Stimulated activated naive CD8-positive, alpha-beta T cell treated with anti-CD3 and anti-CD28 coated beads, Interleukin-15, Interleukin-2, amounts not matched to agents 100 U/mL and 50 U/mL, for 24 hours (primary cell): ENCODE results near the gene SEMA4D.
A peak's percentile ranks its signal among the peaks of the same experiment; 100 is the strongest.
"Not testable (repeated sequence)": the region's sequence is repeated elsewhere in the genome, so short reads cannot be mapped to it uniquely, and the experiment has no call there.

Experiments
- ATAC-seq: fragments of 150-1000 bp; cut with Tn5 transposase; one replicate; pipeline ENCODE4 v1.10.0; 2021
- DNase-seq: peaks from one replicate; pipeline ENCODE4 v3.0.0; 2021

SEMA4D gene

DNA sequence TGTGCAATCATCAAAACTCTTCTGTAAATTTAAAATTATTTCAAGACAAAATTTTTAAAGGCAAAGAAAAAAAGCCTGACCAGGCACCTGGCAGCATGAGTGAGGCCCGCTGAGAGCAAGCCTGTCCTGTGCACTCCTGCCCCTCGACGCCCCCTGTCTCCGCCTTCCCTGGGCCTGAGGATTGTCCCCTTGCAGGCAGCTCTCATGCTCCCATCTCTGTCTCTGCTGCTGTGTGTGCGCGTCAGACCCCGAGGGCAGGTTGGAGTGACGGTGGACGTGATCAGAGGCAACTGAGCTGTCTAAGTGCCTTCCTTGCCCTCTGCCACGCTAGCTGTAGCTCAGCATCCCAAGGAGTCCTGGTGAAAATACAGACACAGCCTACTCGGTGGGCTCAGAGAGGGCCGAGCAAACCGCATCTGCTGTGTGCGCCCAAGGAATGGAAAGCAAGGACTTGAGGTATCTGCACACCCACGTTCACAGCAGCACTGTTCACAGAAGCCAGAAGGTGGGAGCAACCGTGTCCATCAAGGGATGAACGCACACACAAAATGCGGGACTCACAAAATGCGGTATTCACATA lies 114.1 kb downstream of the SEMA4D start:
- no peak for ATAC-seq

DNA sequence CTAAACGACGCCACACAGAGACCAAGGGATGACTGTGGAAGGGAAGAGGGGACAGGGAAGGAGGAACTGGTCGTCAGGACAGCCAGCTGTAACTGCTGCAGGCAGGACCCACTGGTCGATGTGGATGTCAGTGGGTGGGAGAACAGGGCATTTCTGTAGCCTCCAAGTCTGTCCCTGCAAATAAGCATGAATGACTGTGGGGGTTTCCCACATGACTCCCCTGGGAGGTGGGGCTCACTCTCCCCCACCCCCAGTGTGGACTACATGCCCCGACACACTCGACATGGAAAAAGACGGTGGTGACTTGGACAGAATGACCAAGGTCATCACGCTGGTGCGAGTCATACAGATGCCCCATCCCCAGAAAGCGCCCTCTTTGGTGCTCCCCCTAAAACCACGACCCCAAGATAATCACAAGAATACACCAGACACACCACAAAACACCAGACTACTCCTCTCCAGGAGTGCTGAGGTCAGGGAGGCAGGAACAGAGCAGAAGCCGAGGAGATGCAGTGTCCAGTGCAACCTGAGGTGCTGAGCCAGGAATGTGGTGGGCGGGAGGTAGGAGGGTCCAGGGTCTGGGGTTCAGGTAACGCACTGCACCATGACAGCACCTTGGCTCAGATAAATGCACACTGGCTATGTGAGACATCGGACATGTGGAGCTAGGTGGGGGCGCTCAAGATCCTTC lies 114.7 kb downstream of the SEMA4D start:
- DNase-seq (peak; percentile 22), ATAC-seq (peak; percentile 28)

More for the DNA sequence above, 114.1 kb downstream of the SEMA4D start:
- no peak for DNase-seq

DNA sequence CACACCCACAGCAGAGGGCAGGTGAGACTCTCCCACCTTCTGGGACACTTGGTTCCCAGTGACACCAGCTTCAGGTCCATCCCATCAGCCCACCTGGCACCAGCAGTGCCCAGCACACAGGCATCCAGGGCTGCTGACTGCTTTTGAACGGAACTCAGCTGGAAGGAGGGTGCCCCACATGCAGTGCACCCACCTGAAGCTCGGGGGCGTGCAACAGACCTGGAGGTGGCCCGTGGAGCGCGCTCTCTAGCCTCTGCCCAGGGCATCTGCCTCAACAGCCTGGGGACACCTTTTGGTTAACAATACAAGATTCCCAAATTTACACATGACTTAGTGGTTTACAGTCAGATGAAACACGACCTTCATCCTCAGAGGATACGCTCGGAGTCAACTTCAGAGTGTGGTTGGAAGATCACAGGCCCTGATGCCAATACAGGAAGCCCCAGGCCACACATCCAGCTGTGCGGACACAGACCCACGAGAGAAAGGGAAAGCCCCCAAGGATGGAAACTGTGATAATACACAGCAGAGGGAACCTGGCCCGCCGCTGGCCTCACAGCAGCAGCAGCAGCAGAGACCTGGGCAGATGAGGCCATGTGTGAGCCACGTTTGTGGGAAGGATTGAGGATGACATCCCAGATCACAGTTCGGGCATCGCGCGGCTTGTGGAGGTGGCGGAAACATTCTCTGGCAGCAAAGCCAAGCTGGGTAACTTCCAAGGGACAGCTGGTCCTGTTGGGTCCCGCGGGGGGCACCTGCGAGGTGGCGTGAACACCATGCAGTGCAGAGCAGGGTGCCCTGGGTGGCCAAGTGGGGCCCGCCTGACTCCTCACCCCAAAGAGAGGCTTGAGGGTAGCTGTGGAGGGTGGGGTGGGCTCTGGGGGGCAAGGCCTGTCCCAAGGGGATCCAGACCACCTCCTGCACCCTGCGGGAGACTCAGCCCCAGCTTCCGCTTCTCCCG lies 115.6 kb downstream of the SEMA4D start:
- ATAC-seq (peak; percentile 79), DNase-seq (peak; percentile 67)

DNA sequence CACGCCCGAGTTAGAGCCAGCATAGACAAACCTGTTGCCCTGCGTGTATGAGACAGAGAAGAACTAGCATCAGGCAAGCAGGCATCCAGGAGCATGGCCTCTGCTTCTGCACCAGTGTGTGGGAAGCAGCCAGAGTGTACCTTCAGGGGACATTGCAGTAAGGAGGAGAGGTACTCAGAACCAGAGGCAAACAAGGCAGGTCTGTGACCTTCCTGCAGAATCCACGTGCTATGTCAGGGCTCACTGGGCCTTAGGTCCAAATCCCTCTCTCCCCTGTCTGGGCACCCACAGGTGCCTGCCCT lies 116.7 kb downstream of the SEMA4D start:
- ATAC-seq (no peak), DNase-seq (no peak)

DNA sequence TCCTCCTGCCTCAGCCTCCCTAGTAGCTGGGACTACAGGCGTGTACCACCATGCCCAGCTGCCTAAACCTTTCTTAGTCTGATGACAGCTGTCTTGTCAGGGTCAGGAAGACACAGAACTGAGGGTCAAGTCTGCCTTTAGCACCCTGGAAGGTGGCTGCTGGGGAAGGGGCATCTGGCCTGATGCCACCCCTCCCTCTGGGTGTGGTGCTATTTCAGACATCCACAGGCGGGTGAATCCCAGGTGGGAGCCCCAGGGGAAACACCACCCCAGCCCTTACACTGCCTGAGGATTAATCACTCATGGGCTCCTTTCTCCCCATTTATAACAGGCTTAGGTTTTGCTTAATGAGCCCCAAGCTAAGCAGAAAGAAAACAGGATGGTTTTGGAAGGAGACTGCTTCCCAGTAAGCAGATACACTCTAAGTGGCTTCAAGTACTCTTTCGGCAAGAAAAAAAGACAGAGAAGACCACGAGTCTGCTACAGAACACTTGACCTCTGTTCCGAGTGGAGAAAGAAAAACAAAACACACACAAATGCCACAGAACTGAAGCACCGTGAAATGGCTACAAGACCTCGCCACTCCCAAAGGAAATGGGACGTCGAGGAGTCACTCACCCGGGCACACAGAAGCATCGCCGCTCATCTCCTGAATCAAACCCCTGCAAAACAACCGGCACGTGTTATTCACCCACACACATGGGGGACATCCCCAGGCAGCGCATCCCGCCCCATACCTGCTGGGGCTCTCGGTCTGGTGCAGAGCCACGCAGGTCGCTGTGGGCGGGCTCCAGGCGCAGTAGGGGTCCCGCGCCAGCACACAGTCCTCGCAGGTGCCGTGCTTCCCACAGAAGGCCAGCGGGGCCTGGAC lies 117.2 kb downstream of the SEMA4D start:
- no peak for ATAC-seq

DNA sequence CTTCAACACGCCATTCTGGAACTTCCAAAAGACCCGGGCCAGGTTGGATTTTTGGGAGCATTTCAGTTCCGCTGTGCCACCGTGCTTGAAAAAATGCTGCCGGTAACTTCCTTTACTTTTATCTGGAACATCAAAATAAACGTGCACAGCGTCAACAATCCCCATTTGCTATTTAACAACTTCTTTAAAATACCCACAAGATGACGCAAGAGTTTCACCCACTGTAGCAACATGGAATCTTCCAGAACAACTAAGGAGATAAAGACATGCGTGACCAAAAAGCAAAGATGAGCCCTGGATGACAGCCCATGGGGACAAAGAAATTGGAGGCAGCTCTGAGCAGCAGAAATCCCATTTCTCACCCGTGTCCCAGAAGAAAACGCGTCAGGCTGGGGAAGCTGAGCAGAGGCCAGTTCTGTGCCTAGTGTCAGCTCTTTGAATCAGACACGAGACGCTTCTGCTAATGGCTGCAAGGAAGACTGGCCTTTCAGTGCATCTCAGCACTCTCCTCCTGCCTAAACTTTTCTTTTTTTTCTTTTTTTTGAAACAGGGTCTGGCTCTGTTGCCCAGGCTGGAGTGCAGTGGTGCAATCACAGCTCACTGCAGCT lies 118.3 kb downstream of the SEMA4D start:
- no peak for DNase-seq
- ATAC-seq = no peak

More for the DNA sequence above, 117.2 kb downstream of the SEMA4D start:
- DNase-seq = no peak

DNA sequence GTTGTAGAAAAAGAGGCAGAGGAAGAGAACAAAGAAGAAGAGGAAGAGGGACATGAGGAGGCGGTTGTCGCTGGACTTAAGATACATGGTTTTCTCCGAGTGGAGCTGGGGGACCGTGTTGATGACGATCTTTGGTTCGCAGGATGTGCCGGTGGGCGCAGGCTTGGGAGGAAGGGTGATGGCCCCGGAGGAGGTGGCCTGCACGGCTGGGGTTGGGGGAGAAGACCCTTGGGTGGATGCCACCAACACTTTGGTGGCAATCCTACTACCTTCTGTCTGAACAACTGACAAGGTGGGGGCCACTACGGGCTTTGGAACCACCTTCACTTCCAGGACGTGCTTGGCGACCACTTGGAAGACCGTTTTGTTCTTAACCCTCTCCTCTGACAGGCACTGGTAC lies 118.9 kb downstream of the SEMA4D start:
- DNase-seq = no peak
- no peak for ATAC-seq

DNA sequence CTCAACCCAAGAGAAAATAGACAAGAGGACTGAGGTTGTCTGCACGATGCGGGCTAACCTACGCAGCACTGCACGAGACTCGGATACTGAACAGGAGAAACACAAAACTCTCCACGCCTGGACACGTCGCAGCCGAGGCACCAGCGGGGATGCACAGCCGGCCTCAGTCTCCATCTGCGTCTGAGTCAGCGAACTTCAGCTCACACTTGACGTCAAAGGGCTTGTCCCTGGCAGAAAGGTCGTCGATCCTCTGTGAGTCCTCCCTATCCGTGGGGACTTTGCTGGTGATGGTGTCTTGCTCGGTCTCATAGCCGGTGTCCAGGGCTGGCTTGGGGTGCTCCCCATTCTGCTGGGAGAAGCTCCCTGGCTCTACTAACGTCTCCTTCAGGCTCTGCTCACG lies 119.4 kb downstream of the SEMA4D start:
- ATAC-seq (no peak), DNase-seq (no peak)

DNA sequence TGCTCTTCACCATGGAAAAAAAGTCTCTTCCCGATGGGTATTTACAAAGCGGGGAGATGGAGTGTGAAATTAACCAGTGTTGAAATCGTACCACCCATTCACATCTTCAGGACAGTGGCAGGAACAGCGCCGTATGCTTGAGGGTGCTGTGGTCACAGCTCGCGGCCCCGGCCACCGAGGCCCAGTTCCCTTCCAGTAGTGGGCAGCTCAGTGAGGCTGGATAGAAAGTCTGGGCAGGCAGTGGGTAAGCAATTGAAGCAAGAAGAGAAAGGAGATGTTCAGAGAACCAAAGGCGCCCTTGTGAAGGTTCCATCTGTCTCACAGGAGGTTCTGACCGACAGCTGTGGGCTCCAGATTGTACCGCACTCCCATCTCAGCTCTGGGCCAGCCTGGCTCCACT lies 120.5 kb downstream of the SEMA4D start:
- no peak for DNase-seq
- no peak for ATAC-seq

DNA sequence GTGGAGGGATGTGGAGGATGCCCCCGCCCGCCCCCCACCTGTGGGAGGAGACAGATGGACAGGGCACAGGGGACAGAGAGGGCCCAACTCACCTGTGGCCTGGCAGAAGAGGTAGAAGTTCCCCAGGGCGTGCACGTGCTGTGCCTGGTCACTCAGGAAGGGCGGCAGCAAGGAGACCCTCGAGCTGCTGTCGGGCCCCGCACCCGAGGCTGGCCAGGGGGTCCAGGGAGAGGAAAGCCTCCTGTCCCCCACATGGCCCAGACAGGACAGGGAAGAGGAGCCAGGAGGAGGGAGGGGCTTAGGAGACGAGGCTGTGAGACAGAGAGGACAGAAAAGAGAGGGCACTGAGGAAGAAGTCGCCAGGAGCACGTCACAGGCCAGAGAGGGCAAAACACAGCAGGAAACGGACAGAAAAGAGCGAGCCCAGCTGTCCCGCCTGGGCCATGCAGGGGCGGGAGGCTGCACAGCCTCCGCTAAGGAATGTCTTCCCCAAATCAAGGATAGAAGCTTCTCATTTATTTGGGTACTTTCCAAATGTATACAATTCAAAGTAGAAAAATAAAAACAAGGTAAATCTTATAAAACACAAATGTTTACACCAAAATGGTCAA lies 121.1 kb downstream of the SEMA4D start:
- DNase-seq = no peak
- ATAC-seq = no peak

DNA sequence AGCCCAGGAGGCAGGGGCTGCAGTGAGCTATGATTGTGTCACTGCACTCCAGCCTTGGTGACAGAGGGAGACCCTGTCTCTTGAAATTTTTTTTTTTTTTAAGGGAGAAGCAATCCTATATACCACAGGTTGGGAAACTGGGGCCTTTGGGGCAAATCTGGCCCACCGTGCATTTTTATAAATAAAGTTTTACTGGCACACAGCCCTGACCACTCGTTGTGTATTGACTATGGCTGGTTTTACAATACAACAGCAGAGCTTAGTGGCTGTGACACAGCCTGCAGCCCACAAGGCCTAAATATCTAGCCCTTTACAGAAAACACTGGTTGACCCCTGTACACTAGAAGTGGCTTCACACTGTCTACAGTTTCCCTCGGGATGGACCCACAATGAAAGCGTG lies 121.6 kb downstream of the SEMA4D start:
- DNase-seq (no peak), ATAC-seq (no peak)

DNA sequence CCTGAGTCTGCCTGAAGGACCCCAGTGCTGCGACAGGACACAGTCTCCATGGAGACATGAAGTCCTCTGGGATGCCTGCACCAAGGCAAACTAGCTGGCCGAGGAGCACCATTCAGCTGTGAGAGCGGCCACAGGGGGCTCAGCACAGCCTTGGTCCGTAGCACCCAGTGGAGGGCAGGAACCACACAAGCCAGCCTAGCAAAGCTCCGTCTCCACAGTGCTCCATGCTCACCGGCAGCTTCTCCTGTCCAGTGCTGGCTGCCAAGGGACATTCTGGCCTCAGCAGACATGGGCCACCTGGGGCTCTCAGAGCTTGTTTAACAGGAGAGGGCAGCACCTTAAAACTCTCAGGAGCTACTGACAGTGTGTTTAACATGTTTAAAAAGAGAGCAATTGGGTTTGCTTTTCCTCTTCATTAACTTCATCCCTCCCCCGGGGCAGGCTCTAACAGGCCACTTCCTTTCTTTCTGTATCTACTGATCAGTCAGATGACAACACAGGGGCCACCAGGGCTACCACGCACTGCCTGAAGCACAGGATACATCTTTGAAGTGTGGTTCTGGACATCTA lies 122.6 kb downstream of the SEMA4D start:
- DNase-seq = peak; percentile 26
- no peak for ATAC-seq

DNA sequence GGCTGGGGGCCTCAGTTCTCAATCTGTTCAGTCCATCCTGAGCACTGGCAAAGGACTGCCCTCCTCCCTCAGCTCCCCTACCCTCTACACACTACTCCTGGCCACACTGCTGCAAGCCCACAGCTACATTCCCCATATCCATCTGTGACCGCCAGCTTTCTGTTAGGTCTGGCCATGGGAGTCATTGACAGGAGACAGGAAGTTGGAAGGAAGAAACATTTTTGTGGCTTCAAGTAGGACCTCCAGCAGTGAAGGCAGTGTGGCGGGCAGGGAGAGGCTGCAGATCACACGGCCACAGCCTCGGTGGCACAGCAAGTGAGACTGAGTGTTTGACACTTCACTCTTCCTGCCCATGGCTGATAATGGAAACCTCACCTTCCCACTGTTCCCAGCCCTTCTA lies 123.7 kb downstream of the SEMA4D start:
- DNase-seq (no peak), ATAC-seq (no peak)

DNA sequence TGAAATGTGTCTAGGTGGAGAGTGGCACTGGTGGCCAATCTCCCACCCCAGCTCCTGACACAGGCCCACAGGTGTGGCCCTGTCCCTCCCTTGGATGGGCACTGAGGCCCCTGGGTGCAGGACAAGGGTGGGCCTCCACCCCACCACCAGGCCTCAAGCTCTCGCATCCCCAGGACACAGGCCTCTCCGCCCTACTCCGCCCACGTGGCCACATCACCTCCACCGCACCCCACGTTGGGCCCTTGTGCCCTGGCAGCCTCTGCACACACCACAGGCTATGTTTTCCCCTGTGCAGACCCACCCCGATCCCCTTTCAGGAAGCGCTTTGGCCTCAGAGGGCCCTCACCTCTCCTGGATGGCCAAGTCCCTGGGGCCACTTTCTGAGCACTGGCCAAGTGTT lies 124.9 kb downstream of the SEMA4D start:
- ATAC-seq (peak; percentile 2), DNase-seq (peak; percentile 23)

DNA sequence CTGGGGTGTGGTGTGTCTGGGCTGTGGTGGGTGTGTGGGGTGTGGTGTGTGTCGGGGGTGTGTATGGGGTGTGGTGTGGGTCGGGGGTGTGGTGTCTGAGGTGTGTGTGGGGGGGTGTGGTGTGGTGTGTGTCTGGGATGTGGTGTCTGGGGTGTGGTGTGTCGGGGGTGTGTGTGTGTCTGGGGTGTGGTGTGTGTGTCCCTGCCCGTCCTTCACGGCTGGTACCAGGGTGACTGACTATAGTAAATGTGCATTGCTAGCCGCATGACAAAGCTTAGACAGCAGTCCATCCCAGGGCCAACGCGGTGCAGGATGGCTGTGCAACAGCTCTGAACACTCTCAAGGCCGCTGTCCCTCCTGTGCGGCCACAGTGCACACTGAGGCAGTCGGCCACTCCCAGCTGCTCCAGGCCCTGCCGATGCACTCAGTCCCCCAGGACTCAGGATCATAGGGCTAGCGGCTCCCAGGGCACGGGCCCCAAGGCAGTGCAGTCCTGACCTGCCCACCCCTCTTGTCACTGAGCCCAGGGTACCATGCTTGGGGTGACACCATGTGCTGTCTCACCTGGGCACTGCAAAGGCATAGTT lies 125.6 kb downstream of the SEMA4D start:
- peak; percentile 42 for ATAC-seq
- peak; percentile 33 for DNase-seq

DNA sequence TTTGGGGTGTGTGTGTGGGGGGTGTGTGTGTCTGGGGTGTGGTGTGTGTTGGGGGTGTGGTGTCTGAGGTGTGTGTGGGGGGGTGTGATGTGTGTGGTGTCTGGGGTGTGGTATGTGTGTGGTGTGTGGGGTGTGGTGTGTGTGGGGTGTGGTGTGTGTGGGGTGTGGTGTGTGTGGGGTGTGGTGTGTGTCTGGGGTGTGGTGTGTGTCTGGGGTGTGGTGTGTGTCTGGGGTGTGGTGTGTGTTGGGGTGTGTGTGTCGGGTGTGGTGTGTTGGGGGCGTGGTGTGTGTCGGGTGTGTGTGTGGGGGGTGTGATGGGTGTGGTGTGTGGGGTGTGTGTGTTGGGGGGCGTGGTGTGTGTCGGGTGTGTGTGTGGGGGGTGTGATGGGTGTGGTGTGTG lies 126.1 kb downstream of the SEMA4D start:
- not testable (repeated sequence) for DNase-seq, ATAC-seq

DNA sequence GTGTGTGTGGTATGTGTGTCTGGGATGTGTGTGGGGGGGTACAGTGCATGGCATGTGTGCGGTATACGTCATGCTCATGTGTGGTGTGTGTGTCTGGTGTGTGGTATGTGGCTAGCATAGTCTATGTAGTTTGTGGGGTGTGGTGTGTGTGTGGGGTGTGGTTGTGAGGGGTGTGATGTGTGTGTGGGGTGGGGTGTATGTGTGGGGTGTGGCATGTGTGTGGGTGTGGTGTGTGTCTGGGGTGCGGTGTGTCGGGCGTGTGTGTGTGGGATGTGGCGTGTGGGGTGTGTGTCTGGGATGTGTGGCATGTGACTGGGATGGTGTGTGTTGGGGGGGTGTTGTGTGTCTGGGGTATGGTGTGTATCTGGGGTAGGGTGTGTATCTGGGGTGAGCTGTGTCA lies 127.3 kb downstream of the SEMA4D start:
- no peak for DNase-seq
- no peak for ATAC-seq

DNA sequence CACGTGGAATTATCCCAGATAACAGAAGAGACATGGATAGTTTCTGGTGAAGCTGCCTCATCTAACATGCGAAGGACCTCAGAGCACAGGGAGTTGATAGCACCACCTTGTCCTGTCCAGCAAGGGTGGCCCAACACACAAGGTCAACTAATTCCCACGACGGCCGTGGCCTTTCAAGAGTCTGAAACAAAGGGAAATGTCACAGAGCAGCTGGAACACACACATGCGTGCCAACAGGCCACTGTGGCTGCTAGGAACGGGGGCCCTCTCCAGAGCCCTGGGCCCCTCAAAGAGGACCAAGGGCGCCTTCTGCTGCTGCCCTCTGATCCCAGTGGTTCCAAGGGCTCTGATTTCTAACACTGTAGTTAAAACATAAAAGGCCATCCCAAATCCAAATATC lies 128.9 kb downstream of the SEMA4D start:
- DNase-seq (no peak), ATAC-seq (no peak)

DNA sequence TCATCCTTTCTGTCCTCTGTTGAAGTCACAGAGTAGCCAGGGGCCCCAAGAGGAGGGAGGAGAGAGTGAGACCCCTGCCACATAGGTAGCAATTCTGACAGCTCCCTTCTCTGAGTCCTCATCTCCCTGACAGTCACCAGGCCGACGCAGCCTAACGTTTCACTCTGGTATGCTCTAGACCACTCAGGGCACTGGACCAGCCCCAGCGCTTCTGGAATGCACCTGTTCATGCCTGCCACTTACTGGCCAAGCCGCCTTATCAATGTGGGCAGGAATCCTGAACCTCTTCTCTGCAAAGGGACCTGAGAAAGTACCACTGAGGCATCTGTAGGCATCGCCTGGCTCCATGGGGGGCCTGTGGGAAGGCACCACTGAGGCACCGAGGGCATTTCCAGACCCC lies 129.4 kb downstream of the SEMA4D start:
- no peak for ATAC-seq

DNA sequence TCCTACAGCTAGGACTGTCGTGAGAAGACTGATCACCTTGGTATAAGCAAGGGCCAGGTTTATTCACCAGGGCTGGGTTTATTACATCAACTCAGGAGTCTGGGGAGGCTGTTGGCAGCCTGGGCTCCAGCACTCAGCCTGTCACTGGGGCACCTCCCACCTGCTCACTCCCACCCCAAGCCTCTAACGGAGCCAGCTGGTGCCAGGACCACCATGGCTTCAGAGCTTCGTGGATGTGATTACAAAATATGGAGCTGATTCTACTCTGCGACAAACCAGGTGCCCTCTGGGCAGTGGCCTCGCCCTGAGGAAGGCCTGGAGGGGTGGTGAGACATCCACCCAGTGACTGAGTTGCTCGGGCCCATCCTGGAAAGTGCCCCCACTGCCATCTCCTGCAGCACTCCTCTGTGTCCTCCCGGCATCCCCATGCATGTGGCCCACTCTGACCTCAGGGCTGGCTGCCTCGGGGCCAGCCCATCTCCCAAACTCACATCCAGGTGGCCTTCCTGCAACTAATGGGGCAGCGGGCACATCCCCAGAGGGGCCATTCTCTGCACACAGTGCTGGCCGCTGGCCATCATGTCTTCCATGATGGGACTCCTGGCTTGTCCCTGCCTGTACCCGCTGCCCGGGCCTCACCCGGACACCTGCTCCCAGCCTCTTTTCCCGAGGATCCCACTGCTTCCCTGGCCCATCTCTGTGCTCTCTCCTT lies 130.0 kb downstream of the SEMA4D start:
- DNase-seq = no peak
- no peak for ATAC-seq

More for the DNA sequence above, 129.4 kb downstream of the SEMA4D start:
- no peak for DNase-seq
